GM19035 (cell line): Measurements from ENCODE around the gene LYRM4.

Experiments used
- ATAC-seq: cut with Tn5 transposase; IDR thresholded peaks from one replicate; pipeline ENCODE4 v1.9.1; 2021; ENCODE audit not compliant: unreplicated experiment

LYRM4 gene

GRCh38 chr6:5260661-5261544 is at the start of gene LYRM4, which contains the start of gene FARS2:
TSS of gene LYRM4 (minus strand) at chr6:5260950. CDS start at chr6:5260733, 217 bp downstream.
TSS of gene FARS2 (plus strand) at chr6:5261513.
- peak; percentile 73 for ATAC-seq

GRCh38 chr6:5308066-5308465 is 47.3 kb upstream of the LYRM4 start:
- ATAC-seq = no peak

- ATAC-seq = no peak
Observed at GRCh38 chr6:5307058-5307457, 46.3 kb upstream of the LYRM4 start.

GRCh38 chr6:5305968-5306626 is 45.3 kb upstream of the LYRM4 start:
- no peak for ATAC-seq

- no peak for ATAC-seq
Observed at GRCh38 chr6:5303682-5304081, 42.9 kb upstream of the LYRM4 start.

- peak; percentile 70 for ATAC-seq
Observed at GRCh38 chr6:5302995-5303622, 42.4 kb upstream of the LYRM4 start.

- peak; percentile 83 for ATAC-seq
Observed at GRCh38 chr6:5302220-5302946, 41.6 kb upstream of the LYRM4 start.

- ATAC-seq = no peak
Observed at GRCh38 chr6:5300206-5300764, 39.5 kb upstream of the LYRM4 start.

GRCh38 chr6:5295623-5296022 is 34.9 kb upstream of the LYRM4 start:
- no peak for ATAC-seq

GRCh38 chr6:5294392-5295211 is 33.9 kb upstream of the LYRM4 start:
- ATAC-seq = no peak

- no peak for ATAC-seq
Observed at GRCh38 chr6:5293692-5294091, 32.9 kb upstream of the LYRM4 start.

GRCh38 chr6:5292154-5292553 is 31.4 kb upstream of the LYRM4 start:
- no peak for ATAC-seq

GRCh38 chr6:5290500-5290899 is 29.8 kb upstream of the LYRM4 start:
- no peak for ATAC-seq

GRCh38 chr6:5290097-5290496 is 29.3 kb upstream of the LYRM4 start:
- no peak for ATAC-seq

- no peak for ATAC-seq
Observed at GRCh38 chr6:5287966-5288297, 27.2 kb upstream of the LYRM4 start.

- no peak for ATAC-seq
Observed at GRCh38 chr6:5287205-5287965, 26.6 kb upstream of the LYRM4 start.

- peak; percentile 82 for ATAC-seq
Observed at GRCh38 chr6:5286780-5287179, 26.0 kb upstream of the LYRM4 start.

- no peak for ATAC-seq
Observed at GRCh38 chr6:5285526-5285925, 24.8 kb upstream of the LYRM4 start.

GRCh38 chr6:5285081-5285480 is 24.3 kb upstream of the LYRM4 start:
- ATAC-seq = no peak
